Activated CD8-positive, alpha-beta memory T cell treated with anti-CD3 and anti-CD28 coated beads, Interleukin-2, amount 50 U/mL, for 48 hours (primary cell): ENCODE measurements around the gene RBFA.

Source experiments
- DNase-seq: peaks from one replicate; pipeline ENCODE4 v3.0.0-alpha.2; 2020

Gene RBFA

DNA sequence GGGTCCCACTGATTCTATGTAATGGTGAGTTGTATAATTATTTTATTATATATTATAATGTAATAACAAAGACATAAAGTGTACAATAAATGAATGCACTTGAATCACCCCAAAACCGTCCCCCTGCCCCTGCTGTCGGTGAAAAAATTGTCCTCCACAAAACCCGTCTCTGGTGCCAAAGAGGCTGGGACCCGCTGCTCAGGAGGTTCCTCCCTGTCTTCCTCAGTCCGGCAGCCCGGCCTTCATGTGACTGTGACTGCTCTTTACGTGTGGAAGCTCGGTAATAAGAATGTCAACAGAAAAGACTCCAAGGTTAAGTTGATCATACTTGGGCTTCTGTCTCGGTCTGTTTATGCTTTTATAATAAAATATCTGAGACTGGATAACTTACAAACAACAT lies 42.1 kb downstream of the RBFA start:
- DNase-seq = no peak

DNA sequence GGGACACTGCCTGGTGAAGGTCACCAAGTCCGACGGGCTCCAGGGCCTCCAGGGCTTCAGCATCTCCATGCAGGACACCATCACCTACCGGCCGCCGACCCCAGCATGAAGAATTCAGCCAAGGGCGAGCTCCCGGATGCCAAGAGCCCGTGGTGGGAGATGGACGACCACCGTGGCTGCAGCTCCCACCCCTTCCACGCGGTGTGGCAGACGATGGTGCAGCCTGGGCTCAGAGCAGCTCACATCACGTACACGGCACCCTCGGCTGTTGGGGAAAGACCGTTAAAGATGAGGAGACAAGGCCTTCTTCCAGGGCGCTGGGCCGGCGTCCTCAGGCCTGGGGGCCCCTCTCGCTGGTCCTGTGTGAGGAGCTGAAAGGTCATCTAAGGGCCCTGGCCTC lies 43.6 kb downstream of the RBFA start:
- DNase-seq = no peak
